Endothelial cell of umbilical vein (primary cell): ENCODE measurements around the gene USPL1. TPM values are rescaled to one million over a fixed set of nuclear protein-coding genes. Genes with fewer than 3 reads are reported as not detected.

Experiments
- BruUV-seq: library from RNA; stranded (reverse); fragments of 400-500 nt; replicated peaks from 2 replicates; lab custom pipeline; 2021; lab: Mats Ljungman, UMichigan
- CTCF ChIA-PET: fragments of 300-600, 350-600 bp; sonication (Branson Sonifier 250); formaldehyde crosslinking; loops from one replicate; lab custom pipeline; 2021; ENCODE audit warnings: antibody characterized with exemption, inconsistent platforms; lab: Charles Lee
- POLR2A ChIA-PET: fragments of 300-600, 350-600 bp; sonication (Branson Sonifier 250); formaldehyde crosslinking; loops from one replicate; lab custom pipeline; 2021; ENCODE audit warnings: antibody characterized with exemption, inconsistent platforms; lab: Charles Lee
- DNase-seq: peaks from one replicate; pipeline ENCODE4 v3.0.0-alpha.2; 2011; ENCODE audit warnings: low read depth, low spot score
- FAIRE-seq: peaks from 2 replicates; lab custom pipeline; 2011; peaks lifted over from hg19 to GRCh38; lab: Jason Lieb, UNC
- H2AFZ ChIP-seq: 2 replicates; pipeline ENCODE4 v1.6.0; 2012; ENCODE audit warnings: low read depth, low read length, control low read depth, inconsistent platforms
- H3K27ac ChIP-seq: 2 replicates; pipeline ENCODE4 v1.5.1; 2011; ENCODE audit warnings: low read depth, mild to moderate bottlenecking, control low read depth, low read length, moderate library complexity; ENCODE audit not compliant: insufficient read depth
- H3K27me3 ChIP-seq, 2 experiments: 2 replicates each; pipeline versions ENCODE4 v1.6.0 to v1.6.1; 2011; ENCODE audit warnings: low read length in 2 of 2, mixed read lengths in 1 of 2; ENCODE audit not compliant: control insufficient read depth in 2 of 2, insufficient read depth in 2 of 2
- H3K36me3 ChIP-seq, 2 experiments: 2 replicates in 1 of 2; 3 replicates in 1 of 2; pipeline ENCODE4 v1.5.1; 2011; ENCODE audit warnings: low read length in 2 of 2, mild to moderate bottlenecking in 1 of 2, moderate library complexity in 1 of 2; ENCODE audit not compliant: control insufficient read depth in 2 of 2, insufficient read depth in 2 of 2; ENCODE audit errors: extremely low read depth in 1 of 2
- H3K4me1 ChIP-seq: 3 replicates; pipeline ENCODE4 v1.5.1; 2011; ENCODE audit warnings: mild to moderate bottlenecking, low read length; ENCODE audit not compliant: control insufficient read depth, insufficient read depth; ENCODE audit errors: extremely low read depth
- H3K4me2 ChIP-seq: 2 replicates; pipeline ENCODE4 v1.6.1; 2011; ENCODE audit warnings: low read length, control low read depth, mixed read lengths; ENCODE audit not compliant: insufficient read depth
- H3K4me3 ChIP-seq, 3 experiments: fragments of 200-600 bp in 1 of 3; sonication (generic), shearing (Covaris generic) in 1 of 3; replicated peaks in 1 of 3; 2 replicates each; pipeline ENCODE4 v1.5.1; 2011 to 2016; ENCODE audit warnings: control low read depth in 3 of 3, low read length in 3 of 3, mild to moderate bottlenecking in 2 of 3, inconsistent platforms in 1 of 3, low read depth in 1 of 3, moderate library complexity in 1 of 3; ENCODE audit not compliant: insufficient read depth in 1 of 3
- H3K79me2 ChIP-seq: 2 replicates; pipeline ENCODE4 v1.6.0; 2012; ENCODE audit warnings: low read length, inconsistent platforms; ENCODE audit not compliant: control insufficient read depth, insufficient read depth
- H3K9ac ChIP-seq: replicated peaks from 2 replicates; pipeline ENCODE3; 2011; ENCODE audit warnings: low read length, control low read depth; ENCODE audit not compliant: insufficient read depth; ENCODE audit errors: extremely low read depth
- H3K9me1 ChIP-seq: replicated peaks from 3 replicates; pipeline ENCODE4 v1.6.0; 2011; ENCODE audit warnings: mild to moderate bottlenecking, low read length; ENCODE audit not compliant: control insufficient read depth, insufficient read depth; ENCODE audit errors: extremely low read depth
- H3K9me3 ChIP-seq: replicated peaks from 2 replicates; pipeline ENCODE4 v1.5.1; 2012; ENCODE audit warnings: low read length, inconsistent platforms; ENCODE audit not compliant: control insufficient read depth, insufficient read depth
- H4K20me1 ChIP-seq: replicated peaks from 2 replicates; pipeline ENCODE3; 2011; ENCODE audit warnings: mild to moderate bottlenecking, low read length; ENCODE audit not compliant: control insufficient read depth, insufficient read depth; ENCODE audit errors: extremely low read depth
- EZH2 ChIP-seq: IDR thresholded peaks from 2 replicates; pipeline ENCODE4 v1.6.1; 2012; ENCODE audit warnings: borderline replicate concordance, low read depth, mild to moderate bottlenecking, moderate library complexity, low read length, inconsistent platforms; ENCODE audit not compliant: severe bottlenecking
- FOS ChIP-seq: IDR thresholded peaks from 2 replicates; pipeline ENCODE4 v1.6.1; 2011; ENCODE audit warnings: mild to moderate bottlenecking, low read length, moderate library complexity, borderline replicate concordance; ENCODE audit not compliant: insufficient read depth
- GATA2 ChIP-seq: IDR thresholded peaks from 2 replicates; pipeline ENCODE4 v1.7.0; 2011; ENCODE audit warnings: low read depth, mild to moderate bottlenecking, moderate library complexity, mixed read lengths, low read length; ENCODE audit not compliant: insufficient read length, insufficient read depth
- JUN ChIP-seq: IDR thresholded peaks from 2 replicates; pipeline ENCODE4 v1.6.1; 2011; ENCODE audit warnings: borderline replicate concordance, low read depth; ENCODE audit not compliant: insufficient read length, insufficient read depth
- MAX ChIP-seq: IDR thresholded peaks from 2 replicates; pipeline ENCODE4 v1.6.1; 2011; ENCODE audit not compliant: insufficient read depth, insufficient read length
- MYC ChIP-seq: IDR thresholded peaks from one replicate; pipeline ENCODE4 v1.6.1; 2011; ENCODE audit warnings: mild to moderate bottlenecking, low read depth, low read length
- POLR2A ChIP-seq: IDR thresholded peaks from 2 replicates; pipeline ENCODE4 v1.6.1; 2012; ENCODE audit warnings: low read depth, mild to moderate bottlenecking, control low read depth, low read length
- POLR2AphosphoS5 ChIP-seq: IDR thresholded peaks from 2 replicates; pipeline ENCODE4 v1.6.1; 2012; ENCODE audit warnings: low read depth, mild to moderate bottlenecking, control low read depth, low read length, moderate library complexity; ENCODE audit not compliant: insufficient read depth
- dilution Hi-C: fragments of 300-500 bp; cut with MboI; formaldehyde crosslinking; loops from one replicate; pipeline ENCODE4 v1.15.0; 2019; ENCODE audit warnings: low sequenced_read_pairs; ENCODE audit not compliant: extremely low pct_ligation_motif_present
- intact Hi-C: fragments of 100-400 bp; cut with micrococcal nuclease; formaldehyde crosslinking; loops from one replicate; pipeline ENCODE4 v1.10.0; 2022
- polyA plus RNA-seq, 4 experiments: library from polyadenylated mRNA; depleted of rRNA in 3 of 4; stranded (reverse) in 3 of 4; unstranded in 1 of 4; fragments of >200 nt; gene quantifications; 2 replicates each; pipeline versions ENCODE4 v1.2.1 to v1.2.3, GENCODE V29; 2011 to 2012; ENCODE audit warnings: missing spikeins in 1 of 4
- total RNA-seq: library from RNA; stranded (reverse); gene quantifications from 2 replicates; pipeline ENCODE4 v1.2.3, GENCODE V29; 2021
- TF ChIP-seq, protein P1 (sequence below), 2 donors: IDR thresholded peaks; 1 replicate in 1 of 2; 2 replicates in 1 of 2; pipeline ENCODE4 v1.5.1; 2011; ENCODE audit warnings: low read length in 2 of 2, mild to moderate bottlenecking in 2 of 2, moderate library complexity in 2 of 2, control low read depth in 1 of 2, inconsistent platforms in 1 of 2, low read depth in 1 of 2; ENCODE audit not compliant: insufficient read depth in 1 of 2; ENCODE audit errors: extremely low read depth in 1 of 2

USPL1 gene
- total and polyA plus RNA-seq, 2 donors (not counting 3 experiments of a cell fraction or from before 2014, with no cell fraction given), result 14.6 to 21.0 TPM

- POLR2A ChIA-PET, result no interaction called here
- no TSS peak for BruUV-seq
- dilution Hi-C loops, result loop anchor here (25.0 kb wide), 1 partner anchor 102 kb away; no protein-coding TSS in a partner anchor
- TF ChIP-seq POLR2AphosphoS5 (no peak), FOS (no peak), GATA2 (no peak), POLR2A (no peak), JUN (no peak), EZH2 (no peak), MAX (no peak), MYC (no peak)
- TF ChIP-seq, protein P1, sequence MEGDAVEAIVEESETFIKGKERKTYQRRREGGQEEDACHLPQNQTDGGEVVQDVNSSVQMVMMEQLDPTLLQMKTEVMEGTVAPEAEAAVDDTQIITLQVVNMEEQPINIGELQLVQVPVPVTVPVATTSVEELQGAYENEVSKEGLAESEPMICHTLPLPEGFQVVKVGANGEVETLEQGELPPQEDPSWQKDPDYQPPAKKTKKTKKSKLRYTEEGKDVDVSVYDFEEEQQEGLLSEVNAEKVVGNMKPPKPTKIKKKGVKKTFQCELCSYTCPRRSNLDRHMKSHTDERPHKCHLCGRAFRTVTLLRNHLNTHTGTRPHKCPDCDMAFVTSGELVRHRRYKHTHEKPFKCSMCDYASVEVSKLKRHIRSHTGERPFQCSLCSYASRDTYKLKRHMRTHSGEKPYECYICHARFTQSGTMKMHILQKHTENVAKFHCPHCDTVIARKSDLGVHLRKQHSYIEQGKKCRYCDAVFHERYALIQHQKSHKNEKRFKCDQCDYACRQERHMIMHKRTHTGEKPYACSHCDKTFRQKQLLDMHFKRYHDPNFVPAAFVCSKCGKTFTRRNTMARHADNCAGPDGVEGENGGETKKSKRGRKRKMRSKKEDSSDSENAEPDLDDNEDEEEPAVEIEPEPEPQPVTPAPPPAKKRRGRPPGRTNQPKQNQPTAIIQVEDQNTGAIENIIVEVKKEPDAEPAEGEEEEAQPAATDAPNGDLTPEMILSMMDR (IDR thresholded peaks at IDR 0.05; ENCODE audit: extremely low read depth in 1 of 2, insufficient read depth in 1 of 2, low read depth in 1 of 2, low read length in 2 of 2), result no peak
- Histone ChIP-seq H3K27ac (no peak overlapping the region), H2AFZ (no peak overlapping the region), H3K79me2 (no peaks in the 10 kb centered on the region), H3K36me3 (no peaks in the 10 kb centered on the region), H3K9ac (no peak overlapping the region), H3K4me3 (no peak overlapping the region), H3K9me1 (no peaks in the 10 kb centered on the region), H3K9me3 (no peaks in the 10 kb centered on the region), H4K20me1 (no peaks in the 10 kb centered on the region), H3K4me1 (peaks cover 6% of the 10 kb centered on the region), H3K4me2 (no peak overlapping the region), H3K27me3 (no peaks in the 10 kb centered on the region)
- no peak for FAIRE-seq
- CTCF ChIA-PET, result no interaction called here
- no peak for DNase-seq
- intact Hi-C loops, result no loop called here
Observed at GRCh38 chr13:30685320-30685859, 67.7 kb downstream of the USPL1 start.
